K562 (cell line): ENCODE measurements around the gene GINS3. TPM values are rescaled to one million over a fixed set of nuclear protein-coding genes. Genes with fewer than 3 reads are reported as not detected.
A peak's percentile ranks its signal among the peaks of the same experiment; 100 is the strongest.

ENCODE experiments used
- ATAC-seq: fragments of 200-7000 bp; cut with Tn5 transposase; 3 replicates; pipeline ENCODE4 v1.9.1; 2020; ENCODE audit warnings: moderate library complexity
- BruUV-seq: library from RNA; stranded (reverse); fragments of 400-500 nt; replicated peaks from 2 replicates; lab custom pipeline; 2021; lab: Mats Ljungman, UMichigan
- CTCF ChIA-PET: fragments of 300-600 bp; formaldehyde crosslinking; extraction: SDS; loops from one replicate; lab custom pipeline; 2021; ENCODE audit warnings: low intra/inter-chr PET ratio; lab: Yijun Ruan, JAX
- POLR2A ChIA-PET: fragments of 300-600, 350-650 bp; sonication (Branson Sonifier 250); formaldehyde crosslinking; extraction: SDS; loops from one replicate; lab custom pipeline; 2021; ENCODE audit warnings: antibody characterized with exemption, inconsistent platforms; lab: Yijun Ruan, JAX
- DNase-seq, 4 experiments: peaks; one replicate each; pipeline versions ENCODE4 v3.0.0 to v3.0.0-alpha.2; 2011 to 2018; ENCODE audit warnings: low spot score in 3 of 4, mixed read lengths in 3 of 4; ENCODE audit errors: extremely low read depth in 1 of 4
- FAIRE-seq: peaks from 2 replicates; lab custom pipeline; 2011; peaks lifted over from hg19 to GRCh38; lab: Jason Lieb, UNC
- H2AFZ ChIP-seq: 2 replicates; pipeline ENCODE4 v1.6.0; 2011; ENCODE audit warnings: low read depth, low read length, control low read depth, inconsistent platforms
- H3K27ac ChIP-seq: fragments of 200-600 bp; 3 replicates; pipeline ENCODE4 v1.8.0; 2011; ENCODE audit warnings: low read depth, mild to moderate bottlenecking, control low read depth, inconsistent platforms, low read length, moderate library complexity, mixed read lengths; ENCODE audit errors: extremely low read depth
- H3K27me3 ChIP-seq, 2 experiments: fragments of 300-600 bp in 1 of 2; 2 replicates in 1 of 2; 3 replicates in 1 of 2; pipeline versions ENCODE4 v1.6.0 to v1.8.0; 2011; ENCODE audit warnings: inconsistent platforms in 2 of 2, low read length in 2 of 2, mild to moderate bottlenecking in 1 of 2, mixed read lengths in 1 of 2, moderate library complexity in 1 of 2; ENCODE audit not compliant: control insufficient read depth in 2 of 2, insufficient read depth in 2 of 2
- H3K36me3 ChIP-seq: fragments of 300-600 bp; 3 replicates; pipeline ENCODE4 v1.8.0; 2011; ENCODE audit warnings: mild to moderate bottlenecking, low read length, inconsistent platforms; ENCODE audit not compliant: control insufficient read depth, insufficient read depth
- H3K4me1 ChIP-seq, 2 experiments: fragments of 200-600 bp in 1 of 2; replicated peaks in 1 of 2; 2 replicates in 1 of 2; 3 replicates in 1 of 2; pipeline versions ENCODE4 v1.5.1 to v1.8.0; 2011; ENCODE audit warnings: inconsistent platforms in 2 of 2, low read length in 2 of 2, mild to moderate bottlenecking in 1 of 2, mixed read lengths in 1 of 2, moderate library complexity in 1 of 2; ENCODE audit not compliant: control insufficient read depth in 2 of 2, insufficient read depth in 2 of 2
- H3K4me2 ChIP-seq: 2 replicates; pipeline ENCODE4 v1.6.1; 2011; ENCODE audit warnings: low read length, control low read depth, inconsistent platforms, mixed read lengths; ENCODE audit not compliant: insufficient read depth
- H3K4me3 ChIP-seq: fragments of 200-600 bp; sonication (generic), shearing (Covaris generic); 2 replicates; pipeline ENCODE4 v1.5.1; 2016; ENCODE audit warnings: control low read depth, inconsistent platforms
- H3K79me2 ChIP-seq: fragments of 200-600 bp; 3 replicates; pipeline ENCODE4 v1.8.0; 2011; ENCODE audit warnings: low read length, inconsistent platforms; ENCODE audit not compliant: control insufficient read depth, insufficient read depth
- H3K9ac ChIP-seq, 2 experiments: 2 replicates each; pipeline versions ENCODE4 v1.6.0 to v1.6.1; 2011; ENCODE audit warnings: low read depth in 2 of 2, low read length in 2 of 2, control low read depth in 1 of 2, inconsistent platforms in 1 of 2, mild to moderate bottlenecking in 1 of 2, mixed read lengths in 1 of 2; ENCODE audit not compliant: insufficient read depth in 1 of 2
- H3K9me1 ChIP-seq: one replicate; pipeline ENCODE4 v1.6.0; 2011; ENCODE audit warnings: inconsistent platforms, mild to moderate bottlenecking, low read length, moderate library complexity; ENCODE audit not compliant: control insufficient read depth, insufficient read depth
- H3K9me3 ChIP-seq: replicated peaks from 2 replicates; pipeline ENCODE4 v1.5.1; 2011; ENCODE audit warnings: low read depth, low read length, inconsistent platforms; ENCODE audit not compliant: control insufficient read depth, insufficient read depth
- H4K20me1 ChIP-seq: replicated peaks from 2 replicates; pipeline ENCODE4 v1.6.1; 2011; ENCODE audit warnings: low read length, inconsistent platforms, mixed read lengths; ENCODE audit not compliant: control insufficient read depth, insufficient read depth
- ARHGAP35 ChIP-seq: fragments of 450-650 bp; IDR thresholded peaks from 2 replicates; pipeline ENCODE4 v1.6.1; 2018; ENCODE audit not compliant: partially characterized antibody
- ARID1B ChIP-seq: fragments of 450-650 bp; IDR thresholded peaks from 2 replicates; pipeline ENCODE4 v1.6.1; 2016; ENCODE audit warnings: antibody characterized with exemption, mild to moderate bottlenecking, inconsistent platforms
- ATF3 ChIP-seq, 2 experiments: fragments of 450-650 bp in 1 of 2; sonication (generic) in 1 of 2; formaldehyde crosslinking in 1 of 2; IDR thresholded peaks in 1 of 2; conservative IDR thresholded peaks in 1 of 2; 2 replicates each; pipeline versions ENCODE4 v1.6.1 to v1.8.1; 2016 to 2023; ENCODE audit warnings: mild to moderate bottlenecking in 2 of 2, moderate library complexity in 2 of 2, inconsistent platforms in 1 of 2, missing genetic modification reagents in 1 of 2
- CBFA2T2 ChIP-seq: fragments of 450-650 bp; conservative IDR thresholded peaks from 2 replicates; pipeline ENCODE4 v1.6.1; 2017; ENCODE audit warnings: mild to moderate bottlenecking
- CBFA2T3 ChIP-seq: fragments of 450-650 bp; IDR thresholded peaks from 2 replicates; pipeline ENCODE4 v1.6.1; 2017
- DPF2 ChIP-seq: fragments of 450-650 bp; IDR thresholded peaks from 2 replicates; pipeline ENCODE4 v1.6.1; 2016
- EP300 ChIP-seq: IDR thresholded peaks from 2 replicates; pipeline ENCODE4 v1.6.1; 2012; ENCODE audit warnings: low read length, improper control_type of control experiment
- FOXA3 ChIP-seq, 2 experiments: fragments of 450-650 bp in 1 of 2; sonication (generic) in 1 of 2; formaldehyde crosslinking; IDR thresholded peaks in 1 of 2; conservative IDR thresholded peaks in 1 of 2; 2 replicates each; pipeline versions ENCODE4 v1.4.0 to v1.8.0; 2020 to 2022; ENCODE audit warnings: mild to moderate bottlenecking in 2 of 2, missing genetic modification reagents in 1 of 2
- GTF2A2 ChIP-seq: IDR thresholded peaks from 2 replicates; pipeline ENCODE4 v1.6.1; 2016; ENCODE audit warnings: mild to moderate bottlenecking, missing genetic modification characterization, missing compliant biosample characterization
- HINFP ChIP-seq: fragments of 450-650 bp; conservative IDR thresholded peaks from 2 replicates; pipeline ENCODE4 v1.6.1; 2016; ENCODE audit warnings: missing genetic modification characterization, low read depth, mild to moderate bottlenecking, control low read depth, missing compliant biosample characterization
- HMBOX1 ChIP-seq: sonication (generic); IDR thresholded peaks from 2 replicates; pipeline ENCODE4 v1.6.1; 2016
- KDM1A ChIP-seq, 2 experiments: fragments of 450-650 bp; IDR thresholded peaks; 2 replicates each; pipeline ENCODE4 v1.6.1; 2016; ENCODE audit warnings: mild to moderate bottlenecking in 2 of 2
- LARP7 ChIP-seq: fragments of 450-650 bp; IDR thresholded peaks from 2 replicates; pipeline ENCODE4 v1.6.1; 2016
- MBD2 ChIP-seq: sonication (generic); IDR thresholded peaks from 2 replicates; pipeline ENCODE4 v1.6.1; 2016; ENCODE audit warnings: low read depth, borderline replicate concordance
- MXI1 ChIP-seq: IDR thresholded peaks from 2 replicates; pipeline ENCODE4 v1.6.1; 2011; ENCODE audit warnings: low read depth, mild to moderate bottlenecking, improper control_type of control experiment, low read length
- NCOR1 ChIP-seq: fragments of 450-650 bp; IDR thresholded peaks from 2 replicates; pipeline ENCODE4 v1.6.1; 2016; ENCODE audit warnings: mild to moderate bottlenecking, moderate library complexity
- SMARCA4 ChIP-seq: fragments of 450-650 bp; IDR thresholded peaks from 2 replicates; pipeline ENCODE4 v1.6.1; 2016
- SMARCA5 ChIP-seq: fragments of 450-650 bp; IDR thresholded peaks from 2 replicates; pipeline ENCODE4 v1.6.1; 2016
- TAL1 ChIP-seq: fragments of 450-650 bp; IDR thresholded peaks from 2 replicates; pipeline ENCODE4 v1.6.1; 2016; ENCODE audit warnings: mild to moderate bottlenecking
- WHSC1 ChIP-seq: IDR thresholded peaks from one replicate; pipeline ENCODE4 v1.6.1; 2012; ENCODE audit warnings: low read length, control low read depth, inconsistent platforms
- ZNF551 ChIP-seq: fragments of 250-450 bp; sonication (Bioruptor Pico); IDR thresholded peaks from 2 replicates; pipeline ENCODE4 v1.5.0; 2021; ENCODE audit warnings: mild to moderate bottlenecking, moderate library complexity
- WGBS: fragments of 100-300 bp; shearing (Covaris generic); methylation state at CpG from one replicate; pipeline ENCODE4 v1.1.6; 2016; ENCODE audit warnings: low coverage, mixed read lengths; ENCODE audit not compliant: insufficient coverage; ENCODE audit errors: missing lambda C conversion rate; 5-methylcytosine and 5-hydroxymethylcytosine counted together
- in situ Hi-C: fragments of 300-500 bp; cut with MboI; formaldehyde crosslinking; loops from 4 replicates; pipeline ENCODE4 v1.15.0; 2018; ENCODE audit warnings: inconsistent platforms, mixed read lengths
- intact Hi-C: fragments of 100-400 bp; cut with micrococcal nuclease; formaldehyde crosslinking; loops from 2 replicates; pipeline ENCODE4 v1.14.2; 2022
- polyA plus RNA-seq, 8 experiments: library from polyadenylated mRNA; depleted of rRNA in 4 of 8; stranded (reverse) in 5 of 8; unstranded in 3 of 8; fragments of >200 nt; fragmentation: Nextera tagmentation in 2 of 8; fragmentation: Illumina TruSeq in 1 of 8; extraction: Ambion mirVana in 2 of 8; extraction: Trizol in 1 of 8; gene quantifications; 2 replicates each; pipeline versions ENCODE4 v1.2.1 to v1.2.3, GENCODE V29; 2011 to 2014; ENCODE audit warnings: inconsistent platforms in 1 of 8, missing spikeins in 1 of 8
- total RNA-seq, 7 experiments: library from RNA; depleted of rRNA in 6 of 7; stranded (reverse); fragments of >200 nt in 6 of 7; fragmentation: Illumina TruSeq in 2 of 7; extraction: Trizol in 2 of 7; gene quantifications; 2 replicates each; pipeline versions ENCODE4 v1.2.1 to v1.2.3, GENCODE V29; 2011 to 2021; ENCODE audit warnings: low replicate concordance in 1 of 7

GINS3 gene
- total and polyA plus RNA-seq, 9 of the 15 experiments (the other 6 are each of a cell fraction or from before 2014, with no cell fraction given): 17.8 to 31.9 (median 25.4) TPM

- in situ Hi-C loops (no loop called here), intact Hi-C loops (no loop called here)
- ATAC-seq (peak; percentile 92), DNase-seq (peak; percentile 34 to 61 (median 53)), FAIRE-seq (peak; percentile 68)
- H4K20me1 ChIP-seq: no peaks in the 10 kb centered on the region
- no peaks in the 10 kb centered on the region for H3K4me1 ChIP-seq
- no peaks in the 10 kb centered on the region for H3K9me1 ChIP-seq
- 34% methylated on average over 7 of the region's 7 CpGs for WGBS
- ChIA-PET POLR2A (interaction anchor here (0.8 kb wide), 1 partner anchor 19 kb away, joined by 3 read pairs; the partner anchor contains the start of gene GINS3), CTCF (no interaction called here)
- no peak overlapping the region for H3K27ac ChIP-seq
- H3K4me2 ChIP-seq: no peak overlapping the region
- H2AFZ ChIP-seq: no peak overlapping the region
- H3K36me3 ChIP-seq: no peaks in the 10 kb centered on the region
- BruUV-seq: no TSS peak
- H3K79me2 ChIP-seq: no peaks in the 10 kb centered on the region
- H3K27me3 ChIP-seq: no peaks in the 10 kb centered on the region
- no peak overlapping the region for H3K9ac ChIP-seq
- no peak overlapping the region for H3K4me3 ChIP-seq
- H3K9me3 ChIP-seq: no peaks in the 10 kb centered on the region
- TF ChIP-seq EP300 (peak; percentile 20; the same call in 1 of the 2 replicates), ARID1B (peak; percentile 69), MXI1 (no peak), ATF3 (IDR thresholded peaks at IDR 0.05) (0 out of 2 replicates have a peak, but pooled peaks have one; percentile 14), ATF3 (CRISPR knock-in tag; conservative IDR thresholded peaks at IDR 0.05) (no peak), CBFA2T3 (peak; percentile 76), GTF2A2 (tag) (no peak), ARHGAP35 (peak; percentile 22), MBD2 (no peak), SMARCA5 (peak; percentile 54; the same call in 1 of the 2 replicates), CBFA2T2 (peak; percentile 58), HINFP (tag) (peak; percentile 70), FOXA3 (CRISPR knock-in tag; conservative IDR thresholded peaks at IDR 0.05 in 1 of 2, IDR thresholded peaks at IDR 0.05 in 1 of 2) (0 out of 4 replicates have a peak, but pooled peaks of 1 of the 2 experiments have one; percentile 41), SMARCA4 (peak; percentile 44; the same call in 1 of the 2 replicates), KDM1A (IDR thresholded peaks at IDR 0.05) (peak; percentile 70 to 72), WHSC1 (no peak), ZNF551 (CRISPR knock-in tag) (no peak), NCOR1 (peak; percentile 55; the same call in 1 of the 2 replicates), TAL1 (peak; percentile 60; the same call in 1 of the 2 replicates), LARP7 (0 out of 2 replicates have a peak, but pooled peaks have one; percentile 44), HMBOX1 (peak; percentile 56; the same call in 1 of the 2 replicates), DPF2 (peak; percentile 44; the same call in 1 of the 2 replicates)
Observed at GRCh38 chr16:58411736-58412614, 19.7 kb downstream of the GINS3 start.
